GM19035 (cell line): Measurements from ENCODE around the gene PDZD8.
"Not testable (repeated sequence)": the region's sequence is repeated elsewhere in the genome, so short reads cannot be mapped to it uniquely, and the experiment has no call there.

Experiments used
- ATAC-seq: cut with Tn5 transposase; IDR thresholded peaks from one replicate; pipeline ENCODE4 v1.9.1; 2021; ENCODE audit not compliant: unreplicated experiment

Gene PDZD8

GRCh38 chr10:117294735-117295134, 80.5 kb downstream of the PDZD8 start:
- no peak for ATAC-seq

DNA sequence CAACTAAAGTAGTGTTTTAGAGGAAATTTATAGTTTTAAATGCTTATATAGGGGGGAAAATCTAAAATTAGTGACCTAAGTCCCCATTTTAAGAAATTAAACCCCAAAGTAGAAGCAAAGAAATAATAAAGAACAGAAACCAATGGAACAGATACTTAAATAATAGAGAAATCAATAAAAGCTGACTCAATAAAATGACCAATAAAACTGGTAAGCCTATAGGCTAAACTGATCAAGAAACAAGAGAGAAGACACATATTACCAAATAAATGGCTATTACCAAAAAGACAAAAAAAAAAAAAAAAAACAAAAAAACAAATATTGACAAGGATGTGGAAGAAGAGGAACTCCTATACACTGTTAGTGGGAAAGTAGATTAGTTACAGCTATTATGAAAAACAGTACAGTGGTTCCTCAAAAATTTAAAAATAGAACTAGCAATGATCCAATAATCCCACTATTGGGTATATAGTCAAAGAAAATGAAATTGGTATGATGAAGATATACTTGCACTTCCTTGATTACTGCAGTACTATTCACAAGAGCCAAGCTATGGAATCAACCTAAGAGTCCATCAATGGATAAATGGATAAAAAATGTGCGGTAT, 81.1 kb downstream of the PDZD8 start:
- no peak for ATAC-seq

DNA sequence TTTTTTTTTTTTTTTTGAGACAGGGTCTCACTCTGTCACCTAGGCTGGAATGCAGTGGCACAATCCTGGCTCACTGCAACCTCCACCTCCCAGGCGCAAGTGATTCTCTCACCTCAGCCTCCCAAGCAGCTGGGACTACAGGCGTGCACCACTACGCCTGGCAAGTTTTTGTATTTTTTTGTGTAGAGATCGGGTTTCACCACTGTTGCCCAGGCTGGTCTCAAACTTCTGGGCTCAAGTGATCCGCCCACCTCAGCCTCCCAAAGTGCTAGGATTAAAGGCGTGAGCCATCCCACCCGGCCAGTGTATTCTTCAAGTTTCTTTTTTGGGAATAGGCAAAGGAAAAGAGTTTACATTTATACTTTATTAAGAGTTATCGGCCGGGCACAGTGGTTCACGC, 84.4 kb downstream of the PDZD8 start:
- ATAC-seq: not testable (repeated sequence)

GRCh38 chr10:117284716-117285494, 90.3 kb downstream of the PDZD8 start:
- no peak for ATAC-seq

GRCh38 chr10:117277675-117278074, 97.6 kb downstream of the PDZD8 start:
- ATAC-seq: no peak

- ATAC-seq: no peak
Observed at GRCh38 chr10:117275121-117275520, 100.1 kb downstream of the PDZD8 start.

GRCh38 chr10:117274509-117274908, 100.7 kb downstream of the PDZD8 start:
- ATAC-seq: no peak

- ATAC-seq: no peak
Observed at GRCh38 chr10:117273980-117274379, 101.3 kb downstream of the PDZD8 start.

DNA sequence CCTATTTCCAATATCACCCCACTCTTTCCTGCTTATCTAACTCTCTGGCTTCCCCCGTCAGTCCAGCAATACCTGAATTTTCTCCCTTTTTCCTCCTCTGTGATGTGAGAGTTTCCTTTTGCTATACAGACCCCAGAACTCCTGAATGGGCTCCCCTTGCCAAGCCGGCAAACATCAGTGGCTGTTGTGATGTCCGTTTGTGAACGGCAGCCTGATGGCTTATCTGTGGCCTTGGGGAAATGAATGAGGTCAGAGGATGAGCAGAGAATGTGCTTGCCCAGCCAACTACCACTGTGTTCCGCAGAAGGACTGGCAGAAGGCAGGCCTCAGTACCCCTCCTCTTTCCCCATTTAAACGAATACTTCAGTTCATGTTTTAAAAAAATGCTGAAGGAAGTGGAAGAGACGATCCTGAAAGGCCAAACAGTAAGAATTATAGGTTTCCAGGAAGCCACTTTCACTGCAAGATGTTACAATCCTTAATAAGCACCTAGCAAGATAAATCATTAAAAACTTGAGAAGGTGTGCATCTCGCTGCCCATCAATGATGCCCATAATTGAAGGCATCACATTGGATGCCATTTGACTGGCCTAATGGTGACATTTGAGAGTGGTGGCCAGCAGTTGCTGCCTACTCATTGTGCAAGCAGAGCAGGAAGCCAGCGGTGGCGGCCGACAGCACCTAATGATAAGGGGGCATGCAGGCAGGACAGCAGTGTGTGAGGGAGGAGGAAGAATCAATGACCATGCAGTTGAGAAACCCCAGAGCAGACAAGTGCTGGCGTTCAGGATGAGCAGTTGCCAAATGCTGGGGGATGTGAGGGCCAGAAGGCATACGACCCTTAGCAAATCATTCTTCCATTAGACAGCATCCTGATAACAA, 102.8 kb downstream of the PDZD8 start:
- ATAC-seq: no peak

DNA sequence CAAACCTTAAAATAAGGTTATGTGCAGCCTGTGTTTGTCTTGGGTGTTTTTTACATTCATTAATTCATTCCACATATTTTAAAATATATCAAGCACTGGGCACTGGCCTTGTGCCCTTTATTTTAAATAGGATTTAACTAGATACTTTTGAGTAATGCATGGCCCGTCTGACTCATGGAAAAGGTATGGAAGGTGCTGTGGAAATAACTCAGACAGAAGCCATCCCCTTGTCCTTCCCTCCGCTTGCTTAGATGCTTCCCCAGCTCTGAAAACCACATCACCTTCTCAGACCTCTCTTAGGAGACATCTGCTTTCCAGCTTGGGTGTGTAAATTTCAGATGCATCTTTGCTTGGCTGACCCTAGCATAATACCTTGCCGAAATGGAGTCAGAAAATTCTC, 103.8 kb downstream of the PDZD8 start:
- ATAC-seq: no peak

- no peak for ATAC-seq
Observed at GRCh38 chr10:117268907-117269306, 106.3 kb downstream of the PDZD8 start.

GRCh38 chr10:117268258-117268657, 107.0 kb downstream of the PDZD8 start:
- ATAC-seq: no peak

DNA sequence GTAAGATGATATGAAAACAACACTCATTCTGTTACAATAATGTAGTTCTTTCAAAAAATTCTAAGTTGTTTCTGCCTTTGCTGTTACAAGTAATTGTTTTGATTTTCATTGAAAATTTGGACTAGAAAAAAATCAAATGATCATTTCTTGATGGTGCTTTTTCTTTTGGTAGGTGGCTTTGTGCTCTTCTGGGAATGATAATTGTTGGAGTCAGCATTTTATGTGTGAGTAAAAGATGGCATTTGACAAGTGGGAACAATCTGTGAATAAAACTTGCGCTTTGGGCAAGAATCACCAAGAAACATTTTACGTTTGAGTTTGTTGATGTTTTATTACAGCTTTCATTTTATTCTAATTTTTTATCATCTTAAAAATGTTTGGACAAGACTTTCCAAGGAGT, 108.4 kb downstream of the PDZD8 start:
- no peak for ATAC-seq

DNA sequence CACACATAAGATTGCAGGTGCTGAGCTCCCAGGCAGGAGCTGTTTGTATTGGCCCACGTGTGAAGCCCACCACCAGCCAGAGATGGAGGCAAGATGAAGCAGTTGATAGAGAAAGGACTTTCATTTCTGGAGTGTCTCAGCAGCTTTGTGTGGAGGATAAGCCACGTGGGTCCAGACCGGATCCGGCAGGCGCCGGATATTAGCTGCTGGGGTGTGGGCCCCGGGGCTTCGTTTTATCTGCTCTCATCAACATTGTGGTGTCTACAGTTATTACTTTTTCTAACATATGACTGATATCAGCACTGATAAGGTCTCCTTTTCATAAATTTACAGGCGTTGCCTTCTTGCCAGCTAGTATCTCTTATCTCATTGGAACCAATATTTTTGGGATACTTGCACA, 108.8 kb downstream of the PDZD8 start:
- no peak for ATAC-seq

DNA sequence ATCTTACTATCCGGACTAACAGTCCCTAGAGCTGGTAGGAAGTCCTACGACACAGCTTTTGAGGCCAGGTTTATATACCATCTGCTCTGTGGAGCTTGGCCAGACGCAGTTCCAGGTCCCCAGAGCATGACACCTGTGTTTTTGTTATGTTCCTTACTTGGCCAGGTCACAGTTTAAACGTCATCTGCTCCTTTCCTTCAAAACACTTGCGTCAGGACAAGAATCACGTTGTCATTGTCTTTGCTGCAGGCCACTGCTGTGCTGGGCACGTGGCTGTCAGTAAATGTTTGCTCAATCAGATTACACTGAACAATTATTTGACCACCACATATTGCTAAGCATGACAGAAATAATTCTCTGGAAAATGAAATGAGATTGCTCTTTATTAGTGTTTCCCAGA, 110.5 kb downstream of the PDZD8 start:
- no peak for ATAC-seq

GRCh38 chr10:117262903-117263293, 112.3 kb downstream of the PDZD8 start:
- ATAC-seq: no peak

DNA sequence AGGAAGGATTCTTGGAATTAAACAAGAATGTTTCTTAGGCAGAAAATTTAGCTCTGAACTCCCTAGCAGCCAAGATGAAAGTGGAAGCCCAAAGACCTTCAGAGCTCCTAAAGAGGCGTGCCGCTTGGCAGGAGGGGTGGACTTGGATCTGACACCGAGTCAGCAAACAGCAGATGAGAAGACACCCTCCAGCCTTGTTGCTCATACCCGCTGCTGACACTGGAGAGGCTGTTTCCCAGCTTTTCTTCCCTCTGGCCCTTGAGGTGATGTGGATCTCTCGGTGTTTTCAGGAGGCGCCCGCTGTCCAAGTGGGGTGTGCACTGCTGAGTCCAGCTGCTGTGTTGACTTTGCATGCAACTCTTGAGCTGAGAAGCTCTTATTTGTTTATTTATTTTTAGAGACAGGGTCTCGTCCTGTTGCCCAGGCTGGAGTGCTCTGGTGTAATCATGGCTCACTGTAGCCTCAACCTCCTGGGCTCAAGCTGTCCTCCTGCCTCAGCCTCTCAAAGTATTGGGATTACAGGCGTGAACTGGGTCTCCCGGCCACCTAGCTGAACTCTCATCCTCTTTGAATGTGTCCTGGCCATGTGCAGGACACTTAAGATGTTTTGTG, 112.8 kb downstream of the PDZD8 start:
- ATAC-seq: no peak

DNA sequence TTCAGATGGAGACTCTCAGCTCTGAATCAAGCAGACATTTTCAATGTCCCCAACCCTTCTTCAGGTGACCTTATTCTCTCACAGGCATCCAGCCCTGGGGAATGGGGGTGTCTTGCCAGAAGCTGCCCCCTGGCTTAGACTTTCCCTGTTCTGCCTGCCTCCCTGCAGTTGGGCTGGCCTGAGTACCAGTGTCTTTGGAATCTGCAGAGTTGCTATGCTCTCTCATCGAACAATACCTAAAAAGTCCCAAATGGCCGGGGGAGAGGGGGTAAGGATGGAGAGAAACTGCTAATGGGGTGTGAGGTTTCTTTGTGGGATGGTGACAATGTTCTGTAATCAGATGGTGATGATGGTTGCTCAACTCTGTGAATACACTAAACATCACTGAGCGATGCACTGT, 113.7 kb downstream of the PDZD8 start:
- no peak for ATAC-seq

GRCh38 chr10:117260084-117260483, 115.2 kb downstream of the PDZD8 start:
- no peak for ATAC-seq

DNA sequence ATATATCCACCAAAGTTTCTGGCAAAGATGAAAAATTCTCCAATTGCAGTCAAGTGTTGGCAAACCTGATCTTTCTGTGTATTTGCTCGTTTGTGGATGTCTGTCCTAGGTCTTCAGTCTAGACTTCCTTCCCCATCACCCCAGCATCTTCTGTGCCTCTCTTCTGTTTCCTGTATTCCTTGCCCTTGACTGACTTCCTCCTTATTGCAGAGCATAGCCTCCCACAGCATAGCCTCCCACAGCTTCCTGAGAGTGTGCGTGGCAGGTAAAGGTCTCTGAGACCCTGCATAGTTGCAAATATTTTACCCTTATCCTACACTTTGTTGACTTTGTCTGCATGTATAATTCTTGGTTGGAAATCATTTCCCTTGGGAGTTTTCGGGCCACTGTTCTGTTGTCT, 116.0 kb downstream of the PDZD8 start:
- ATAC-seq: no peak

DNA sequence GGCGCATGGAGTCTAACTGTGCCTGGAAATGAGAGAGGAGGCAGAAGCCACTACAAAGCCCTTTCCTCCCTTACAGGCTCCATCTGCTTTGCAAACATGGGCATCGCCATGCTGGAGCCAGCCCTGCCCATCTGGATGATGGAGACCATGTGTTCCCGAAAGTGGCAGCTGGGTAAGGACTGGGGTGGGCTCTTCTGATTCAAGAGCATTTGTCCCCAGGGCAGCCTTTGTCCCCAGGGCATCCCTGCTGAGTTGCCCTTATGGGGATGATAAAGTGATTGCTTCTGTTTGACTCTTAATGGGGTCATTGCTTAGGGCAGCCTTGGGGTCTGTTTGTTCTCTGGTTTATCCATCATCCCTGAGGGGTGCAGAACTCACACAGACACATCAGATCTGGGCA, 117.5 kb downstream of the PDZD8 start:
- no peak for ATAC-seq
